Mammary epithelial cell (primary cell): ENCODE measurements around the gene UBE3B.

Source experiments
- EZH2 ChIP-seq: IDR thresholded peaks from 2 replicates; pipeline ENCODE4 v1.6.1; 2012; ENCODE audit warnings: low read length, inconsistent platforms, borderline replicate concordance
- TF ChIP-seq, protein P1 (sequence below), 2 donors: IDR thresholded peaks in 1 of 2; conservative IDR thresholded peaks in 1 of 2; 2 replicates each; pipeline ENCODE4 v1.5.1; 2011 to 2012; ENCODE audit warnings: inconsistent platforms in 2 of 2, low read length in 2 of 2, mild to moderate bottlenecking in 2 of 2, control low read depth in 1 of 2, low read depth in 1 of 2; ENCODE audit not compliant: insufficient read depth in 1 of 2; ENCODE audit errors: extremely low read depth in 1 of 2

DNA sequence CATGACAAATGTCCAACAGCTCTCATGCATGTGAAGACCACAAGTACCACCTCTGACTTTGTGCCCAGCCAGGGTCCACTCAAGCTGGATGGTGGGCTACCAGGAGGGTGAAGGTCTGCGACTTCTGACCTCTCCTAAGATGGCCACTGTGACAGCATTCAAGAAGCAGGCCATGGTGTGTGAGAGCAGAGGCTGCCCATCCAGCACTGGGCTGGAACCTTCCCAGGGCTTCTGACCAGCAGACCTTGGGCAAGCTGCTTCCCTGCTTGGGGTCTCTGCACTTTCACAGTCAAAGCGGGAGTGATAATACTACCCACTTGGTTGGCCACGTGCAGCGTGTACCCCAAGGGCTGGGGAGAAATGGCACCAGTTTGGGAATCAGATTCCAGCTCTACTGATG lies 85.4 kb downstream of the UBE3B start:
- TF ChIP-seq, protein P1, sequence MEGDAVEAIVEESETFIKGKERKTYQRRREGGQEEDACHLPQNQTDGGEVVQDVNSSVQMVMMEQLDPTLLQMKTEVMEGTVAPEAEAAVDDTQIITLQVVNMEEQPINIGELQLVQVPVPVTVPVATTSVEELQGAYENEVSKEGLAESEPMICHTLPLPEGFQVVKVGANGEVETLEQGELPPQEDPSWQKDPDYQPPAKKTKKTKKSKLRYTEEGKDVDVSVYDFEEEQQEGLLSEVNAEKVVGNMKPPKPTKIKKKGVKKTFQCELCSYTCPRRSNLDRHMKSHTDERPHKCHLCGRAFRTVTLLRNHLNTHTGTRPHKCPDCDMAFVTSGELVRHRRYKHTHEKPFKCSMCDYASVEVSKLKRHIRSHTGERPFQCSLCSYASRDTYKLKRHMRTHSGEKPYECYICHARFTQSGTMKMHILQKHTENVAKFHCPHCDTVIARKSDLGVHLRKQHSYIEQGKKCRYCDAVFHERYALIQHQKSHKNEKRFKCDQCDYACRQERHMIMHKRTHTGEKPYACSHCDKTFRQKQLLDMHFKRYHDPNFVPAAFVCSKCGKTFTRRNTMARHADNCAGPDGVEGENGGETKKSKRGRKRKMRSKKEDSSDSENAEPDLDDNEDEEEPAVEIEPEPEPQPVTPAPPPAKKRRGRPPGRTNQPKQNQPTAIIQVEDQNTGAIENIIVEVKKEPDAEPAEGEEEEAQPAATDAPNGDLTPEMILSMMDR (conservative IDR thresholded peaks at IDR 0.05 in 1 of 2, IDR thresholded peaks at IDR 0.05 in 1 of 2; ENCODE audit: extremely low read depth in 1 of 2, insufficient read depth in 1 of 2, low read depth in 1 of 2, low read length in 2 of 2) = no peak
- TF ChIP-seq EZH2 = no peak
